GM19239 (cell line): ENCODE results near the gene EHMT2.

Experiments used
- DNase-seq: peaks from one replicate; pipeline ENCODE4 v3.0.0; 2011; ENCODE audit warnings: low spot score; ENCODE audit not compliant: insufficient read length
- FAIRE-seq: peaks from 2 replicates; lab custom pipeline; 2011; peaks lifted over from hg19 to GRCh38; lab: Jason Lieb, UNC

Gene EHMT2

DNA sequence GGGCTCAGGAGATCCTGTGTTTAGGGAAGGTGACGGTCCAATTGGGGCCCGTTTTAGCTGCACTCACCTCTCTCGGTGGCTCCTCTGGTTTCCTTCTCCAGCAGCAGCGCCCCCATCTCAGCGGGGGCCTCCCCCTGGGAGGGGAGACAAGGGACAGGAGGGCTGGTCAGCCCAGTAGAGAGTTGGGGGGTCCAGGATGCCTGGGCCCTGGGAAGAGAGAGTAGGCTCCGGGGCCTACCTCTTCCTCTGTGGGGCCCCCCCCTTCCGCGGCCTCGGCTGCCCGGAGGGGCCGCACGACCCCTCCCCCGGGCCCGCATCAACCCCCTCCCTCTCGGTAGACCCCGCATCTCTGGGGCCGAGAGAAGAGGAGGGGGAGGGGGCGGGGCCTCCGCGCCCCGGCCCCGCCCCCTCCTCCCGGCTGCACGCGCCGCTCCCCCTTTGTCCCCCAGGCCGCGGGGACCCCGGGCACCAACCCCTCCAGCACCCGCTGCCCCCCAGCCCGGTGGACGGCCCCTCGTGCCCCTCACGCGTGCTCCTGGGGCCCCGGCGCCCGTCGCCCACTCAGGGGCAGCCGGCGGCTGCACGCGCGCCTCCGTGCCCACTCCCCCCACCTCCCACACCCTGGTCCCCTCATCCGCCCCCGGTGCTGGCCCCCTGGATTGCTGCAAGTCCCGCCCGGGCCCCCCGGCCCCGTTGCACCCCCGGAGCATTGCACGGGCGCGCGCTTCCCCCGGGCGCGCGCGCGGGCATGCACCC, 464 bp downstream of the EHMT2 start:
- FAIRE-seq (no peak), DNase-seq (no peak)

GRCh38 chr6:31896493-31896855, 1.0 kb downstream of the EHMT2 start:
- FAIRE-seq (no peak), DNase-seq (no peak)

GRCh38 chr6:31892821-31893220, 4.7 kb downstream of the EHMT2 start:
- DNase-seq: no peak
- FAIRE-seq: no peak

DNA sequence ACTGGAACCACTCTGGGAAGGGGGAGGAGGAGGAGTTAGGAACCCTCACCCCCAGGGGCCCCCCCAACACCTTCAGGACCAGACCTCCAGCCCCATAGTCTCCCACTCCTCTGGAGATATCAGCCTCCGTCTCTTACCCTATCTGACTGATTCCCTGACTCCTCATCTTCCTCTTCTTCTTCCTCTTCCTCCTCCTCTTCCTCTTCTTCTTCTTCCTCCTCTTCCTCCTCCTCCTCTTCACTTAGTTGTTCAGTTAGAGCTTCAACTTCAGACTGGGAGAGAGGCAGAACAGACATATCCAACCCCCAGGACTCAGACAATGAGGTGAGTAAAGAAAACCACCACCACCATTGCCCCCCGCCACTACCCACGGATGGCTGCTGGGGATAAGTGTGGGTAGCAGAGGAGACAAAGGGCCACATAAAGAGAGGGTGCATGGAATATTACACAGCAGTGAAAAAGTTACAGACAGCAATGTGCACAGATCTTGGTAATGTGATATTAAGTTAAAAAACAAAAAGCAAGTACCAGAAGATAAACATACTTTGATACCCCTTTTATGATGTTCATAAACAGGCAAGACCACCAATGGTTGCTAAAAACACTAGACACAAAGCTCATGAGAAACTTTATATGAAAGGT, 8.0 kb downstream of the EHMT2 start:
- FAIRE-seq (no peak), DNase-seq (no peak)

DNA sequence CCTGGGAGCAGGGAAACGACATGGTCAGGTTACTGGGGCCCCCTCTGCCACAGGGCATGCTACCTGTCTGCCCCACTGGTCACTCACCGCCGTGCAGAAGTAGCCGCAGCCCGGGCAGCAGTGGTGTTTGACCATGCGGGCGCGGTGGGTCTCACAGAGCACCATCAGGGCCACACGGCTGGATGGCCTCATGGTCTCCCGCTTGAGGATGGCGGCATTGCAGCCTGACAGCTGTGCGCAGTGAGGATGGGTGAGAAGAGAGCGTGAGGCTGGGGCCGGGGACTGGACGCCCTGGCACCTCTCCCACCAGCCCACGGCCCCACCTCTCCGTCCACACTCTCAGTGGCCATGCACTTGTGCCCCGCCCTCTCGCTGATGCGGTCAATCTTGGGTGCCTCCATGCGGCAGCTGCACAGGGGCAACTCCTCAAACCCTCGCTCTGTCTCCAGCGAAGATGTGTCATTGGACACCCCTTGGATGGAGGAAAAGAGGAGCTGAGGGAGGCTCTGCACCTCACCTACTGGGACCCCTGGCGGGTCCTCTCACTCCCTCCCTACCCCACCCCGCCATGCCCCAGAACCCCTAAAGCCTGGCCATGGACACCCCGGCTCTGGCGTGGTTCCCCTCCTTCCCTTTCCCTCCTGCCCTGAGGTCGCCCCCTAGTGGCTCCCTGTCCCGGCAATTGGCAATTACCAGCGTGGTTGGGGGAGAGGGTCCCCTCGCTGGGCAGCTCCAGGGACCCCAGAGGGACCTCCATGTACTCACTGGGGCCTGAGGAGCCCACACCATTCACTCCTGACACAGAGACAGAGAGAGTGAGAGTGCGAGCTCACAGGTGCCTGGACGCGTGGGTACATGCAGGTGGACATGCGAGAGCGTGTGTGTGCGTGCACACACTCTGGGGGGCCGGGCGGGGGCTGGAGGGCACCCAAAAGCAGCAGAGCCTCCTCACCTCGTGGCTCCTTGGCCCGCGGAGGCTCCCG, 8.9 kb downstream of the EHMT2 start:
- DNase-seq (peak; percentile 67), FAIRE-seq (peak; percentile 35)

- no peak for DNase-seq
- no peak for FAIRE-seq
Observed at GRCh38 chr6:31887173-31888007, 10.1 kb downstream of the EHMT2 start.

GRCh38 chr6:31886541-31886991, 10.9 kb downstream of the EHMT2 start:
- FAIRE-seq (no peak), DNase-seq (no peak)

DNA sequence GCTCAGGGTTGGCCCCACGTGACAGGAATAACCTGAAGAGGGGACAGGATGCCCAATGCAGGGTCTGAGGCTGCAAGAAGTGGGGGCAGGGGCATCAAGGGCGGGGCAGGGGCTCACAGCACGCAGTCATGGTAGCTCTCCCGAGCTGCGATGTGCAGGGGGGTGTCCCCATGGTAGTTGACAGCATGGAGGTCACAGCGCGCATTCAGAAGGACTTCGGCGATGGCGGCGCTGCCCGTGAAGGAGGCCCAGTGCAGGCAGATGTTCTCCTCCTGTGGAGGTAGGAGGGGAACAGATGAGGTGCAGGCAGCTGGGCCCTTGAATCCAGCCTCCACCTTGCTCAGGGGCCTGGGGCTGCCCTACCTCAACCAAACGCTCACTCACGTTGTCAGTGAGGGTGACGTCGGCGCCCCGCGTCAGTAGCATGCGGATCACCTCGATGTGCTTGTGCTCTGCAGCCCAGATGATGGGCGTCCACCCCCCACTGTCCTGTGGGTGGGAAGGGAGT, 12.9 kb downstream of the EHMT2 start:
- DNase-seq: no peak
- FAIRE-seq: no peak

GRCh38 chr6:31883676-31884075, 13.8 kb downstream of the EHMT2 start:
- DNase-seq (no peak), FAIRE-seq (no peak)

DNA sequence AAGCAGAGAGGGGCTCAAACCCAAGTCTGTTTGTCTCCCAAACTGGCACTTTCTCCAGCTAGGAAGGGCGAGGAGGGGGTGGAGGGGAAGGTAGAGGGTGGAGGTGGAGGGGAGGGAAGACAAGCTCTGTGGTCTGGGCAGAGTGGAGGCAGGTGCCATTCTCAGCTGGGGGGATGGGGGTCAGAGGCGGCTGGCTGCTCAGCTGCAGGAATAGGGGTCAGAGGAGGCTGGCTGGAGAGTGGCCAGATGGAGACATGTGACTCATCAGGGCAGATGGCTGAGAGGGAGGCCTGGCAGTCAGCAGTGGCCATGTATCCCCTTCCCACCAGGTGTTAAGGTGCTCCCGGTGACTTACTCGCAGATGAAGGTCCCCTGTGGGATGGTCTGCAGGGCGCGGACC, 15.2 kb downstream of the EHMT2 start:
- no peak for DNase-seq
- no peak for FAIRE-seq

DNA sequence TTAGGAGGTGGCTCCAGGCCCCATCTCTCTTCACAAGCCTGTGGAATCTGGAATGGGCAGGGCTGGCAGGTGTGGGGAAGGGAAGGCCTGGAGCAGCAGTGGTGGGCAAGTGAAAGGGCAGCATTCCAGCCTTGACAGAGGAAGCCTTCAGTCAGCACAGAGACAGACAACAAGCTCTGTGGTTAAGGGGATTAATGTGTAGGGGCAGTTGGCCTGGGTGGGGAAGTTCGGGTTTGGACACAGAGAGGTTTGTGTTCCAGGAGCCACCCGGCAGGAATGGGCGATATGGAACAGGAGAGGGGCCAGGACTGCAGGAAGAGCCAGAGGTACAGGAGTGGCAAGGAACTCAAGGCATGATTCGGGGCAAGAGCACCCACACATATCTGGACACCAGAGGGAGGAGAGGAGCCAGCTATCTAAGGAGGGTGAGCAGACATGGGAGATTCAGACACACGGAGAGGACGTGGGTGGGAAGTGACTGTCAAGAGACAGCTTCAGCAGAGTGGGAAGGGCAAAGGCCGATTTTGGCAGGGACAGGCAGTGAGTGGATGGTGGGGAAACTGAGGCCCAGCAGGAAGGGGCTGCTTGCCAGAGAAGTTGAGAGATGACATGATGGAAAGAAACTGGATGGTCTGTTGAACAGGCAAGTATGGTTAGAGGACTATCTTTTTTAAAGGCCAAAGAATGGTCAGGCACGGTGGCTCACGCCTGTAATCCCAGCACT, 16.2 kb downstream of the EHMT2 start:
- no peak for FAIRE-seq
- DNase-seq: no peak

DNA sequence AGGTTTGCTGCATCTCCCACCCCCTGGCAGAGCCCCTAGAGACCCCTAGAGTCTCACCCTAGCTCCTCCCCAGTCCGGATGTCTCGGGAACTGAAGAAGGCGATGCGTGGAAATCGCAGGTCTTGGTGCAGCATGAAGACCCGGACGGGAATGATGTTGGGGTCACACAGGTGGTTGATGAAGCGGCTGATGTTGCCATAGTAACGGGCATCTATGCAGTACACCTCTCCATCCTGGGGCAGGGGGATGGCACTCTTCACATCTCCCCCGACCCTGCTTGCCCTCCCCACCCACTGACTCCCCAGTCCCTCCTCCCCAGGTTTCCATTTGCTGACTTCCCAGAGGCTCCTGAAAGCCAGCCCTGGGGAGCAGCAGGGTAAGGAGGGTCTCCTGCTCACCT, 16.9 kb downstream of the EHMT2 start:
- FAIRE-seq (no peak), DNase-seq (no peak)

GRCh38 chr6:31879901-31880300, 17.6 kb downstream of the EHMT2 start:
- no peak for DNase-seq
- no peak for FAIRE-seq

DNA sequence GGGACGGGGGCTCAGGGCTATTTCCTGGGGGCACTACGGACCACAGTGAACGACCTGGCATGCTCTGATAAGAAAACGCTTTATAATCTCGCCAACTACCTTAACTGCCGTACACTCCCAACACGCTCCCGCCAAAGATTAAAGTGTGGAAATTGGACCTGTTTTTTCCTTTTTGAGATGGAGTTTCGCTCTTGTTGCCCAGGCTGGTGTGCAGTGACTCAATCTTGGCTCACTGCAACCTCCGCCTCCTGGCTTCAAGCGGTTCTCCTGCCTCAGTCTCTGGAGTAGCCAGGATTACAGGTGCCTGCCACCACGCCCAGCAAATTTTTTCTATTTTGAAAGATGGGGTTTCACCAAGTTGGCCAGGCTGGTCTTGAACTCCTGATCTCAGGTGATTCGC, 18.4 kb downstream of the EHMT2 start:
- DNase-seq: no peak
- FAIRE-seq: no peak

- FAIRE-seq (no peak), DNase-seq (no peak)
Observed at GRCh38 chr6:31878726-31879125, 18.8 kb downstream of the EHMT2 start, which contains the start of gene SLC44A4. Gene SLC44A4, minus strand, starts transcription at chr6:31878997. Its CDS starts 17 bp downstream, at chr6:31878980.

- no peak for DNase-seq
- FAIRE-seq: no peak
Observed at GRCh38 chr6:31878222-31878621, 19.3 kb downstream of the EHMT2 start.

- FAIRE-seq: no peak
Observed at GRCh38 chr6:31877651-31878161, 19.8 kb downstream of the EHMT2 start.

GRCh38 chr6:31877125-31877650, 20.3 kb downstream of the EHMT2 start:
- DNase-seq: no peak
- no peak for FAIRE-seq

More at GRCh38 chr6:31877651-31878161, 19.8 kb downstream of the EHMT2 start:
- no peak for DNase-seq
